HG03139 (cell line): ENCODE data around the gene PRRX2.
A peak's percentile ranks its signal among the peaks of the same experiment; 100 is the strongest.

Source experiments
- ATAC-seq: cut with Tn5 transposase; IDR thresholded peaks from one replicate; pipeline ENCODE4 v1.9.1; 2021; ENCODE audit not compliant: unreplicated experiment

Gene PRRX2

GRCh38 chr9:129665389-129665775 lies at the start of gene PRRX2:
Gene PRRX2, plus strand, starts transcription at chr9:129665647. Its CDS starts 221 bp downstream, at chr9:129665868.
- ATAC-seq = no peak

GRCh38 chr9:129617167-129617566 lies 48.3 kb upstream of the PRRX2 start:
- no peak for ATAC-seq

GRCh38 chr9:129619787-129620668 lies 45.4 kb upstream of the PRRX2 start:
- no peak for ATAC-seq

GRCh38 chr9:129620669-129621295 lies 44.7 kb upstream of the PRRX2 start, which contains the start of gene C9orf50:
Gene C9orf50, minus strand, starts transcription at chr9:129621101. Its CDS starts 527 bp downstream, at chr9:129620574.
- ATAC-seq = no peak

- no peak for ATAC-seq
These were observed 42.1 kb upstream of the PRRX2 start for GRCh38 chr9:129623331-129623730.

GRCh38 chr9:129624168-129624759 lies 41.2 kb upstream of the PRRX2 start:
- ATAC-seq = no peak

- ATAC-seq = no peak
These were observed 40.5 kb upstream of the PRRX2 start for GRCh38 chr9:129624947-129625346.

- peak; percentile 65 for ATAC-seq
These were observed 39.3 kb upstream of the PRRX2 start, which contains the start of gene NTMT1 for GRCh38 chr9:129626079-129626624. Gene NTMT1, plus strand, starts transcription at chr9:129626163. Its CDS starts 6,541 bp downstream, at chr9:129632704.

GRCh38 chr9:129626625-129627284 lies 38.7 kb upstream of the PRRX2 start:
- peak; percentile 17 for ATAC-seq

GRCh38 chr9:129627556-129628440 lies 37.6 kb upstream of the PRRX2 start:
- ATAC-seq = no peak

- no peak for ATAC-seq
These were observed 36.7 kb upstream of the PRRX2 start for GRCh38 chr9:129628709-129629108.

- no peak for ATAC-seq
These were observed 36.1 kb upstream of the PRRX2 start for GRCh38 chr9:129629251-129629820.

GRCh38 chr9:129630967-129631673 lies 34.3 kb upstream of the PRRX2 start:
- no peak for ATAC-seq

- no peak for ATAC-seq
These were observed 33.7 kb upstream of the PRRX2 start for GRCh38 chr9:129631674-129632129.

- no peak for ATAC-seq
These were observed 33.0 kb upstream of the PRRX2 start for GRCh38 chr9:129632460-129632859.

GRCh38 chr9:129633207-129633606 lies 32.2 kb upstream of the PRRX2 start:
- ATAC-seq = no peak

- no peak for ATAC-seq
These were observed 31.6 kb upstream of the PRRX2 start for GRCh38 chr9:129633848-129634247.

GRCh38 chr9:129635099-129636065 lies 30.1 kb upstream of the PRRX2 start:
- no peak for ATAC-seq
